GM18870 (cell line): ENCODE results near the gene HOXB3.

Experiments used
- ATAC-seq: cut with Tn5 transposase; IDR thresholded peaks from one replicate; pipeline ENCODE4 v1.9.1; 2021; ENCODE audit warnings: moderate library complexity; ENCODE audit not compliant: unreplicated experiment

The HOXB3 gene

GRCh38 chr17:48613862-48614694 lies 24.0 kb upstream of the HOXB3 start:
- ATAC-seq = no peak

- no peak for ATAC-seq
These were observed 23.0 kb upstream of the HOXB3 start for GRCh38 chr17:48612854-48613691.

- ATAC-seq = no peak
These were observed 22.4 kb upstream of the HOXB3 start for GRCh38 chr17:48612456-48612853.

- ATAC-seq = no peak
These were observed 21.8 kb upstream of the HOXB3 start for GRCh38 chr17:48611681-48612455.

- no peak for ATAC-seq
These were observed 21.2 kb upstream of the HOXB3 start for GRCh38 chr17:48611213-48611612.

- ATAC-seq = no peak
These were observed 20.5 kb upstream of the HOXB3 start, which contains the start of gene HOXB7 for GRCh38 chr17:48610282-48611211. Gene HOXB7, minus strand, starts transcription at chr17:48611017. Its CDS starts 99 bp downstream, at chr17:48610918.

- no peak for ATAC-seq
These were observed 19.8 kb upstream of the HOXB3 start for GRCh38 chr17:48609759-48610281.

GRCh38 chr17:48609033-48609432 lies 19.0 kb upstream of the HOXB3 start:
- ATAC-seq = no peak

- no peak for ATAC-seq
These were observed 18.4 kb upstream of the HOXB3 start for GRCh38 chr17:48608494-48608834.

GRCh38 chr17:48606892-48607614 lies 17.0 kb upstream of the HOXB3 start:
- no peak for ATAC-seq

GRCh38 chr17:48605991-48606891 lies 16.2 kb upstream of the HOXB3 start:
- no peak for ATAC-seq

GRCh38 chr17:48605409-48605919 lies 15.4 kb upstream of the HOXB3 start:
- no peak for ATAC-seq

- ATAC-seq = no peak
These were observed 14.8 kb upstream of the HOXB3 start, which contains the start of gene HOXB6 for GRCh38 chr17:48604770-48605329. Gene HOXB6, minus strand, starts transcription at chr17:48604986. Its CDS starts 6,836 bp downstream, at chr17:48598150.

GRCh38 chr17:48603959-48604769 lies 14.1 kb upstream of the HOXB3 start:
- ATAC-seq = no peak

- no peak for ATAC-seq
These were observed 11.7 kb upstream of the HOXB3 start for GRCh38 chr17:48601539-48602425.

- no peak for ATAC-seq
These were observed 11.1 kb upstream of the HOXB3 start for GRCh38 chr17:48601207-48601538.
